KMS-11 (cell line): ENCODE results near the gene CELF1.
"Not testable (repeated sequence)": the region's sequence is repeated elsewhere in the genome, so short reads cannot be mapped to it uniquely, and the experiment has no call there.

Experiments used
- H2AFZ ChIP-seq: fragments of 200-600 bp; sonication (generic); 2 replicates; pipeline ENCODE4 v1.6.1; 2016; ENCODE audit warnings: antibody characterized with exemption, mixed run types, low read depth
- H3K27ac ChIP-seq: fragments of 200-600 bp; sonication (generic); 2 replicates; pipeline ENCODE4 v1.6.1; 2016; ENCODE audit warnings: mild to moderate bottlenecking, mixed run types
- H3K27me3 ChIP-seq: fragments of 200-600 bp; sonication (generic); 2 replicates; pipeline ENCODE4 v1.6.1; 2017; ENCODE audit warnings: mild to moderate bottlenecking, low read depth, mixed run types, moderate library complexity; ENCODE audit not compliant: insufficient read depth
- H3K36me3 ChIP-seq: fragments of 200-600 bp; sonication (generic); 2 replicates; pipeline ENCODE4 v1.6.1; 2017; ENCODE audit warnings: mild to moderate bottlenecking, mixed run types; ENCODE audit not compliant: insufficient read depth
- H3K4me1 ChIP-seq: fragments of 200-600 bp; sonication (generic); 2 replicates; pipeline ENCODE4 v1.6.1; 2016; ENCODE audit warnings: mild to moderate bottlenecking, low read depth, mixed run types; ENCODE audit not compliant: poor library complexity, severe bottlenecking
- H3K4me2 ChIP-seq: fragments of 200-600 bp; sonication (generic); 2 replicates; pipeline ENCODE4 v1.7.0; 2016; ENCODE audit warnings: mild to moderate bottlenecking, mixed run types
- H3K4me3 ChIP-seq: fragments of 200-600 bp; sonication (generic); IDR thresholded peaks from 2 replicates; pipeline ENCODE4 v1.6.1; 2017; ENCODE audit warnings: low read depth, low read length, mixed read lengths; ENCODE audit not compliant: insufficient read depth
- H3K79me2 ChIP-seq: fragments of 200-600 bp; sonication (generic); 2 replicates; pipeline ENCODE4 v1.6.1; 2016; ENCODE audit warnings: low read depth, mixed run types; ENCODE audit not compliant: insufficient read depth
- H3K9ac ChIP-seq: fragments of 200-600 bp; sonication (generic); 2 replicates; pipeline ENCODE4 v1.6.1; 2016; ENCODE audit warnings: mild to moderate bottlenecking, mixed run types
- H4K20me1 ChIP-seq: fragments of 200-600 bp; sonication (generic); 2 replicates; pipeline ENCODE4 v1.6.1; 2016; ENCODE audit warnings: mild to moderate bottlenecking, mixed run types; ENCODE audit not compliant: insufficient read depth
- CTCF ChIP-seq: fragments of 200-600 bp; sonication (generic); conservative IDR thresholded peaks from 2 replicates; pipeline ENCODE4 v1.6.1; 2017; ENCODE audit warnings: low read depth, mild to moderate bottlenecking, antibody characterized with exemption, low read length, moderate library complexity, mixed read lengths

CELF1 gene

GRCh38 chr11:47566149-47566698 is 13.3 kb upstream of the CELF1 start:
- no peak for TF ChIP-seq CTCF
- Histone ChIP-seq H3K36me3 (no peaks in the 10 kb centered on the region), H3K4me3 (peak overlapping the region; percentile 61), H2AFZ (peak overlapping the region; percentile 97), H3K4me2 (peak overlapping the region; percentile 55), H3K27me3 (no peaks in the 10 kb centered on the region), H3K4me1 (peaks cover 16% of the 10 kb centered on the region), H3K79me2 (peaks cover 31% of the 10 kb centered on the region; the same call in 1 of the 2 replicates), H4K20me1 (no peaks in the 10 kb centered on the region), H3K27ac (peak overlapping the region; percentile 54), H3K9ac (peak overlapping the region; percentile 93)

- Histone ChIP-seq H3K79me2 (peaks cover 31% of the 10 kb centered on the region; the same call in 1 of the 2 replicates), H3K36me3 (no peaks in the 10 kb centered on the region), H3K9ac (peak within 1 kb of the TSS; percentile 93), H2AFZ (peak within 1 kb of the TSS; percentile 97), H3K4me3 (peak within 1 kb of the TSS; percentile 61), H3K4me2 (peak within 1 kb of the TSS; percentile 78), H3K4me1 (peaks cover 16% of the 10 kb centered on the region), H3K27ac (peak within 1 kb of the TSS; percentile 54), H4K20me1 (no peaks in the 10 kb centered on the region), H3K27me3 (no peaks in the 10 kb centered on the region)
- no peak for TF ChIP-seq CTCF
Observed at GRCh38 chr11:47565340-47566148, 12.6 kb upstream of the CELF1 start, which contains the start of gene PTPMT1. TSS of gene PTPMT1 (plus strand) at chr11:47565599. CDS start at chr11:47565623, 24 bp downstream.

- peak overlapping the region; percentile 61 for H3K4me3 ChIP-seq
- peak overlapping the region; percentile 54; the same call in 1 of the 2 replicates for H3K27ac ChIP-seq
Observed at GRCh38 chr11:47564933-47565339, 12.0 kb upstream of the CELF1 start.

GRCh38 chr11:47564366-47564765 is 11.4 kb upstream of the CELF1 start:
- H4K20me1 ChIP-seq, H3K4me3 ChIP-seq, H3K27me3 ChIP-seq, H2AFZ ChIP-seq, H3K27ac ChIP-seq, H3K9ac ChIP-seq, H3K36me3 ChIP-seq: not testable (repeated sequence)
- Histone ChIP-seq H3K4me1 (peaks cover 16% of the 10 kb centered on the region), H3K79me2 (peaks cover 21% of the 10 kb centered on the region; the same call in 1 of the 2 replicates), H3K4me2 (peak overlapping the region; percentile 78)

More at GRCh38 chr11:47564933-47565339, 12.0 kb upstream of the CELF1 start:
- peak overlapping the region; percentile 93 for H3K9ac ChIP-seq
- peak overlapping the region; percentile 78 for H3K4me2 ChIP-seq
- peaks cover 26% of the 10 kb centered on the region; the same call in 1 of the 2 replicates for H3K79me2 ChIP-seq
- H2AFZ ChIP-seq, result peak overlapping the region; percentile 97
- H3K4me1 ChIP-seq, result peaks cover 16% of the 10 kb centered on the region
- H4K20me1 ChIP-seq, result no peaks in the 10 kb centered on the region
- H3K27me3 ChIP-seq, result no peaks in the 10 kb centered on the region
- no peak for TF ChIP-seq CTCF
- H3K36me3 ChIP-seq, result no peaks in the 10 kb centered on the region

- not testable (repeated sequence) for H3K27ac ChIP-seq, H3K4me3 ChIP-seq, H2AFZ ChIP-seq, H3K27me3 ChIP-seq, H3K9ac ChIP-seq, H3K36me3 ChIP-seq, H3K4me2 ChIP-seq, H4K20me1 ChIP-seq
- Histone ChIP-seq H3K4me1 (peaks cover 16% of the 10 kb centered on the region), H3K79me2 (peaks cover 17% of the 10 kb centered on the region; the same call in 1 of the 2 replicates)
Observed at GRCh38 chr11:47562393-47562792, 9.5 kb upstream of the CELF1 start.
